Neural progenitor cell (in vitro differentiated cells): ENCODE measurements around the gene PLA2G2F.

Experiments used
- EZH2 ChIP-seq: fragments of 200-600 bp; sonication (generic); IDR thresholded peaks from 2 replicates; pipeline ENCODE4 v1.6.1; 2017; ENCODE audit warnings: antibody characterized with exemption, mild to moderate bottlenecking, moderate library complexity
- TF ChIP-seq, protein P1 (sequence below): fragments of 200-600 bp; sonication (generic); IDR thresholded peaks from 2 replicates; pipeline ENCODE4 v1.5.1; 2017; ENCODE audit warnings: antibody characterized with exemption, mild to moderate bottlenecking

DNA sequence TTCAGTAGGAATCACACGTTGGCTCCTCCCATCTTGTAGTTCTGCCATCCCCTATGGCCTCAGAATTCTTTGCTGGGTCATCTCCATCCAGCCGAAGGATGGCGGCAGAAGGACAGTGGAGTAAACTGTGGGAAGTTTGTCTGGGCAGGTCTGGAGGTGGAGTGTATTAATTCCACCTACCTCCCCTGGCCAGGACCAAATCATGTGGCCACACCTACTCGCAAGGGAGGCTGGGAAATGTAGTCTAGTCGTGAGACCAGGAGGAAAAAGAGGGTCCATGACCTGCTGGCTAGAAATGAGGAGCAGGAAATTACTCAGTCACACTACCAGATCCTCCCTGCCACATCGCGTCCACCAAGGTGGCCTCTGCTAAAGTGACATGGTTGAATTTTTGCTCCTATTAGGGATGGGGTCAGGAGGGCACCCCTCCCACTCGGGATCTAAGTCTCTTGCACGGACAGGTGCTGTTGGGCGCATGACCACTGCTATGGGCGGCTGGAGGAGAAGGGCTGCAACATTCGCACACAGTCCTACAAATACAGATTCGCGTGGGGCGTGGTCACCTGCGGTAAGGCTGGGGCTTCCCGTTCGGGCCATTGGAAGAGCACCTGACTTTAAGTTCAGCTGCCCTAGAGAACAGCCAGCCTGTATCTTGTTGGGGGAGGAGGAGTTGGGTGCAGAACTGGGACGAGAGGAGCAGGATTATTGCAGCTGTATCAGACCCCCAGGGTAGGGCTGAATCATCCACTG is 49.6 kb upstream of the PLA2G2F start:
- TF ChIP-seq, protein P1, sequence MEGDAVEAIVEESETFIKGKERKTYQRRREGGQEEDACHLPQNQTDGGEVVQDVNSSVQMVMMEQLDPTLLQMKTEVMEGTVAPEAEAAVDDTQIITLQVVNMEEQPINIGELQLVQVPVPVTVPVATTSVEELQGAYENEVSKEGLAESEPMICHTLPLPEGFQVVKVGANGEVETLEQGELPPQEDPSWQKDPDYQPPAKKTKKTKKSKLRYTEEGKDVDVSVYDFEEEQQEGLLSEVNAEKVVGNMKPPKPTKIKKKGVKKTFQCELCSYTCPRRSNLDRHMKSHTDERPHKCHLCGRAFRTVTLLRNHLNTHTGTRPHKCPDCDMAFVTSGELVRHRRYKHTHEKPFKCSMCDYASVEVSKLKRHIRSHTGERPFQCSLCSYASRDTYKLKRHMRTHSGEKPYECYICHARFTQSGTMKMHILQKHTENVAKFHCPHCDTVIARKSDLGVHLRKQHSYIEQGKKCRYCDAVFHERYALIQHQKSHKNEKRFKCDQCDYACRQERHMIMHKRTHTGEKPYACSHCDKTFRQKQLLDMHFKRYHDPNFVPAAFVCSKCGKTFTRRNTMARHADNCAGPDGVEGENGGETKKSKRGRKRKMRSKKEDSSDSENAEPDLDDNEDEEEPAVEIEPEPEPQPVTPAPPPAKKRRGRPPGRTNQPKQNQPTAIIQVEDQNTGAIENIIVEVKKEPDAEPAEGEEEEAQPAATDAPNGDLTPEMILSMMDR, result no peak
- no peak for TF ChIP-seq EZH2
